Measurements from ENCODE around the gene OPCML. TPM values are rescaled to one million over a fixed set of nuclear protein-coding genes. Genes with fewer than 3 reads are reported as not detected.

OPCML gene
- total and polyA plus RNA-seq, 7 experiments from 2014 or later, result not detected

DNA sequence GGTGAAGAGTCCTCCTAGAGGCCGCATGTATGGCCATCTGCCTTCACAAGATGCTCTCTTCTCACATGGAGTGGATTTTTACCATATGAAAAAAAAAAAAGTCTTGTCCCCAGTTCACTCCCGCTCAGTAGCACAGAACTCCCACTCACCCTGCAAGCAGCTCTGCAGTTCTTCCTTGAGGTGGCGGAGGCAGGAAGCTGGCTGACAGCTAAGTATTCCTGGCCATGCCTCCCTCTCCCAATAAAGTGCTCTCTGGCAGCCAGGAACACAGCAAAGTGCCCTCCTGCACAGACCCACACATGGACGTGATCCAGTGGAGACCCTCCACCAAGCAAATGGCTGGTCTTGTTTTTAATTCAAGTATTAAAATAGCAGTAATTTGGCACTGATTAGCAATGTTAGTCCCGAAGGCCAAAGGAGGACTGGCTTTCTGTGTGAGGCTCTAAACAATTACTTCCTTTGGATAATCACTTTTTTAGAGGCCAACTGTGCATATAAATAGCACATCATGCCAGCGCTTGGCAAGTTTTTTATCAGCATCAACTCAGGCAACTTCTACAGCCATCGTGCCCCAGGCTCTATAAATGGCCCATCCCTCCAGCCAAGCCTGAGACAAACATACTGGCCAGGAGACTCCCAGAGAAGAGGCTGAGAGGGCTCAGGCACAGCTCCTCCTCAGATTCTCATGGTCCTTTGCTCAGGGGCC, 413.6 kb downstream of the OPCML start:
- POLR2A ChIA-PET, result no interaction called here
- CTCF ChIA-PET, result no interaction called here
- H3K9me3 ChIP-seq (ENCODE audit: control insufficient read depth in 2 of 3, low read length in 3 of 3), result no peaks in the 10 kb centered on the region
- no peaks in the 10 kb centered on the region for H3K4me1 ChIP-seq (ENCODE audit: control insufficient read depth in 2 of 2, insufficient read depth in 2 of 2, low read length in 2 of 2)
- peaks cover 0 to 1% (median 0%) of the 10 kb centered on the region in 11 donors for H3K9me3 Mint-ChIP-seq
- H3K4me1 Mint-ChIP-seq, result peaks cover 0 to under 1% (median 0%) of the 10 kb centered on the region in 7 donors
- DNase-seq, result no peak
- no peak overlapping the region for H3K4me3 Mint-ChIP-seq
- peaks cover 0 to 13% (median 3%) of the 10 kb centered on the region in 5 donors for H3K27me3 Mint-ChIP-seq
- H3K27me3 ChIP-seq (ENCODE audit: control insufficient read depth in 2 of 2, insufficient read depth in 2 of 2, low read length in 2 of 2), result no peaks in the 10 kb centered on the region
- ATAC-seq, result no peak
- H3K27ac Mint-ChIP-seq, result no peak overlapping the region
- intact Hi-C loops (cut with micrococcal nuclease), result no loop called here
- H3K36me3 ChIP-seq (ENCODE audit: control insufficient read depth in 2 of 3, insufficient read depth in 3 of 3, low read length in 3 of 3), result no peaks in the 10 kb centered on the region
- no peaks in the 10 kb centered on the region for H3K36me3 Mint-ChIP-seq
- H3K4me3 ChIP-seq (ENCODE audit: low read length), result no peak overlapping the region
- H3K27ac ChIP-seq (ENCODE audit: low read depth, low read length), result no peak overlapping the region

DNA sequence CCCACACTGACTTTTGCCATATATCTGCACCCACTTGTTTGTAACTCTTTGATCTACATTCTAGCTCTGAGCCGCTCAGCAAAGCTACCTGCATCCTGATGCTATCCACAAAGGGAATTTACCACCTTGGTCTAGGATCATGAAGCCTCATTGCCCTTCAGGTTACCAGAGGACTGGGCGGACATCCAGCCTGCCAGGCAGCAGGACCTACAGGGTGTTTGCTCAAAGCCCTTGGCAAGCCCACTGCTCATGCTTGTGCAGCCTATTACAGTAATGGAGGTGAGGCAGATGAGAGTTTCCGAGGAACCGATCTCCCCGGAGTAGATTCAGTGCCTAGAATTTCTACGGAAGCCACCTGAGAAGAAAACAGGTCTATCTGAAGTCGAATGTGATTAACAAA, 417.2 kb downstream of the OPCML start:
- Histone ChIP-seq H3K27ac (ENCODE audit: low read depth, low read length) (no peak overlapping the region), H3K4me1 (ENCODE audit: control insufficient read depth in 2 of 2, insufficient read depth in 2 of 2, low read length in 2 of 2) (no peaks in the 10 kb centered on the region), H3K27me3 (ENCODE audit: control insufficient read depth in 2 of 2, insufficient read depth in 2 of 2, low read length in 2 of 2) (no peaks in the 10 kb centered on the region), H3K36me3 (ENCODE audit: control insufficient read depth in 2 of 3, insufficient read depth in 3 of 3, low read length in 3 of 3) (no peaks in the 10 kb centered on the region), H3K4me3 (ENCODE audit: low read length) (no peak overlapping the region), H3K9me3 (ENCODE audit: control insufficient read depth in 2 of 3, low read length in 3 of 3) (no peaks in the 10 kb centered on the region)
- ATAC-seq (no peak), DNase-seq (no peak)
- Mint-ChIP-seq H3K27me3 (peaks cover 0 to 10% (median 5%) of the 10 kb centered on the region in 5 donors), H3K36me3 (no peaks in the 10 kb centered on the region), H3K4me1 (no peaks in the 10 kb centered on the region), H3K4me3 (no peak overlapping the region), H3K27ac (no peak overlapping the region), H3K9me3 (peaks cover 0 to 7% (median 0%) of the 10 kb centered on the region in 11 donors)
- POLR2A ChIA-PET, result no interaction called here
- intact Hi-C loops (cut with micrococcal nuclease), result no loop called here
- CTCF ChIA-PET, result no interaction called here

GRCh38 chr11:133107763-133108162, 424.5 kb downstream of the OPCML start:
- intact Hi-C loops (cut with micrococcal nuclease), result no loop called here
- H3K9me3 Mint-ChIP-seq, result peaks cover 0 to 7% (median 1%) of the 10 kb centered on the region in 11 donors
- H3K4me3 ChIP-seq (ENCODE audit: low read length), result no peak overlapping the region
- no peaks in the 10 kb centered on the region for H3K4me1 ChIP-seq (ENCODE audit: control insufficient read depth in 2 of 2, insufficient read depth in 2 of 2, low read length in 2 of 2)
- peaks cover 0 to 16% (median 0%) of the 10 kb centered on the region in 5 donors for H3K27me3 Mint-ChIP-seq
- POLR2A ChIA-PET, result no interaction called here
- no peaks in the 10 kb centered on the region for H3K36me3 ChIP-seq (ENCODE audit: control insufficient read depth in 2 of 3, insufficient read depth in 3 of 3, low read length in 3 of 3)
- H3K36me3 Mint-ChIP-seq, result no peaks in the 10 kb centered on the region
- H3K27ac ChIP-seq (ENCODE audit: low read depth, low read length), result no peak overlapping the region
- no peak overlapping the region for H3K27ac Mint-ChIP-seq
- H3K4me3 Mint-ChIP-seq, result no peak overlapping the region
- DNase-seq (no peak), ATAC-seq (no peak)
- CTCF ChIA-PET, result no interaction called here
- H3K9me3 ChIP-seq (ENCODE audit: control insufficient read depth in 2 of 3, low read length in 3 of 3), result no peaks in the 10 kb centered on the region
- H3K27me3 ChIP-seq (ENCODE audit: control insufficient read depth in 2 of 2, insufficient read depth in 2 of 2, low read length in 2 of 2), result no peaks in the 10 kb centered on the region
- H3K4me1 Mint-ChIP-seq, result no peaks in the 10 kb centered on the region

DNA sequence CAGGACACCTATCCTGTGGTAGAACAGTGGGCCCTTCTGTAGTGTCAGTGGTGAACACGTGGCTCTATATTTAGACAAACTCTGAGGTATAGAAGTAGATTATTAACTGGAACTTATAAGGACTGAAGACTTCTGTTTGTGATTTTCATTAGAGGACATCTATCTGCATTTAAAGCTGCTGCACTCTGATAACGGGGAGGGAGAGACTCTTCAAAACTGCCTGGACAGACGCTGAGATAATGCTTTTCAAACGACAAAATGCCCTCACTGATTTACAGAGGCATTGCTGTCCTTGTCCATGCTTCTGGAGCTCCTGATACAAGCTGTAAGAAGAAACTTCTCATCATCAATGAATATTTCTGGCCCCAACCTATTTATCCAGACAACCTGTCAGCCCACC, 425.2 kb downstream of the OPCML start:
- H3K4me3 Mint-ChIP-seq, result no peak overlapping the region

DNA sequence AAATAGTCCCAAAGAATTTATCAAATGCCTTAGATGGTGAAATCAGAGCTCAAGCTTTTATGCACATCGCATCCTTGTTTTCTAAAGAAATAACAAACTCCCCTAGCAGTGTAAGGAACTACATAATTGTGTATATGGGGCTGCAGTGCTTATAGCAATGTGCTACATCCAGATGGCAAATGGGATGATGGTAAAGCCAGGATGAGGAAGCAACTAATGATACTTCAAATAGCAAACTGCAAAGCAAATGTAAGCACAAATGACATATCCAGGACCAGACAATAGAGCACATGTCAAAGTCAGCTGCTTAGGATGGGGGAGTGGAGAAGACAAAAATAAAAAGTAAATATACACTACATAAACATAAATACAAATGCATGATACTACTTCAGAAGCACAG, 425.9 kb downstream of the OPCML start:
- peaks cover 0 to 11% (median 4%) of the 10 kb centered on the region in 5 donors for H3K27me3 Mint-ChIP-seq
- H3K4me1 ChIP-seq (ENCODE audit: control insufficient read depth in 2 of 2, insufficient read depth in 2 of 2, low read length in 2 of 2), result no peaks in the 10 kb centered on the region
- ChIA-PET POLR2A (no interaction called here), CTCF (no interaction called here)
- DNase-seq (no peak), ATAC-seq (no peak)
- H3K4me3 ChIP-seq (ENCODE audit: low read length), result no peak overlapping the region
- H3K9me3 Mint-ChIP-seq, result peaks cover 0 to 8% (median 1%) of the 10 kb centered on the region in 11 donors
- no peaks in the 10 kb centered on the region for H3K4me1 Mint-ChIP-seq
- no peak overlapping the region for H3K4me3 Mint-ChIP-seq
- no peaks in the 10 kb centered on the region for H3K36me3 Mint-ChIP-seq
- no peak overlapping the region for H3K27ac ChIP-seq (ENCODE audit: low read depth, low read length)
- H3K36me3 ChIP-seq (ENCODE audit: control insufficient read depth in 2 of 3, insufficient read depth in 3 of 3, low read length in 3 of 3), result no peaks in the 10 kb centered on the region
- no peak overlapping the region for H3K27ac Mint-ChIP-seq
- H3K27me3 ChIP-seq (ENCODE audit: control insufficient read depth in 2 of 2, insufficient read depth in 2 of 2, low read length in 2 of 2), result no peaks in the 10 kb centered on the region
- H3K9me3 ChIP-seq (ENCODE audit: control insufficient read depth in 2 of 3, low read length in 3 of 3), result no peaks in the 10 kb centered on the region
- intact Hi-C loops (cut with micrococcal nuclease), result no loop called here

More for the DNA sequence above, 425.2 kb downstream of the OPCML start:
- H3K4me3 ChIP-seq (ENCODE audit: low read length), result no peak overlapping the region
- no peak overlapping the region for H3K27ac ChIP-seq (ENCODE audit: low read depth, low read length)
- no peaks in the 10 kb centered on the region for H3K36me3 Mint-ChIP-seq
- CTCF ChIA-PET, result no interaction called here
- H3K4me1 ChIP-seq (ENCODE audit: control insufficient read depth in 2 of 2, insufficient read depth in 2 of 2, low read length in 2 of 2), result no peaks in the 10 kb centered on the region
- no peaks in the 10 kb centered on the region for H3K4me1 Mint-ChIP-seq
- H3K27me3 ChIP-seq (ENCODE audit: control insufficient read depth in 2 of 2, insufficient read depth in 2 of 2, low read length in 2 of 2), result no peaks in the 10 kb centered on the region
- H3K36me3 ChIP-seq (ENCODE audit: control insufficient read depth in 2 of 3, insufficient read depth in 3 of 3, low read length in 3 of 3), result no peaks in the 10 kb centered on the region
- no peak overlapping the region for H3K27ac Mint-ChIP-seq
- peaks cover 0 to 7% (median 1%) of the 10 kb centered on the region in 11 donors for H3K9me3 Mint-ChIP-seq
- H3K9me3 ChIP-seq (ENCODE audit: control insufficient read depth in 2 of 3, low read length in 3 of 3), result no peaks in the 10 kb centered on the region
- DNase-seq (no peak), ATAC-seq (no peak)
- peaks cover 0 to 16% (median under 1%) of the 10 kb centered on the region in 5 donors for H3K27me3 Mint-ChIP-seq
- POLR2A ChIA-PET, result no interaction called here
- intact Hi-C loops (cut with micrococcal nuclease), result no loop called here

- Histone ChIP-seq H3K27ac (ENCODE audit: low read depth, low read length) (no peak overlapping the region), H3K36me3 (ENCODE audit: control insufficient read depth in 2 of 3, insufficient read depth in 3 of 3, low read length in 3 of 3) (no peaks in the 10 kb centered on the region), H3K27me3 (ENCODE audit: control insufficient read depth in 2 of 2, insufficient read depth in 2 of 2, low read length in 2 of 2) (no peaks in the 10 kb centered on the region), H3K4me3 (ENCODE audit: low read length) (no peak overlapping the region), H3K4me1 (ENCODE audit: control insufficient read depth in 2 of 2, insufficient read depth in 2 of 2, low read length in 2 of 2) (no peaks in the 10 kb centered on the region), H3K9me3 (ENCODE audit: control insufficient read depth in 2 of 3, low read length in 3 of 3) (no peaks in the 10 kb centered on the region)
- peaks cover 0 to 5% (median 3%) of the 10 kb centered on the region in 11 donors for H3K9me3 Mint-ChIP-seq
- no peak overlapping the region for H3K27ac Mint-ChIP-seq
- no peak for ATAC-seq
- intact Hi-C loops (cut with micrococcal nuclease), result no loop called here
- ChIA-PET CTCF (no interaction called here), POLR2A (no interaction called here)
- no peak overlapping the region for H3K4me3 Mint-ChIP-seq
- H3K4me1 Mint-ChIP-seq, result no peaks in the 10 kb centered on the region
- H3K27me3 Mint-ChIP-seq, result peaks cover 0 to 7% (median 4%) of the 10 kb centered on the region in 5 donors
- no peak for DNase-seq
- no peaks in the 10 kb centered on the region for H3K36me3 Mint-ChIP-seq
Observed at GRCh38 chr11:133104009-133104744, 428.1 kb downstream of the OPCML start.

DNA sequence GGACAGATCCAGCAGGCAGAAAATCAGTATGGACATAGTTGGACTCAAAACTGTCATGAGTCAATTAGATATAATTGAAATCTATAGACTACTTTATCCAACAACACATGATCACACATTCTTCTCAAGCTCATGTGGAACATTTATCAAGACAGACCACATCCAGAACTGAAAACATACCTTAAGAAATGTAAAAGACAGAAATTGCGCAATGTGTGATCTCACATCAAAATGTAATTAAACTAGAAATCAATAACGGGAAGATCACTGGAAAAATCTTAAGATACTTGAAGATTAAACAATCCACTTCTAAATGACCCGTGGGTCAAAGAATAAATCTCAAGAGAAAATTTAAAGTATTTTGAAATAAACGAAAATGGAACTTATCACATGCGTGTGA, 435.3 kb downstream of the OPCML start:
- H3K4me1 Mint-ChIP-seq, result no peaks in the 10 kb centered on the region
- DNase-seq, result no peak
- no peak overlapping the region for H3K4me3 Mint-ChIP-seq
- ATAC-seq, result no peak
- H3K9me3 Mint-ChIP-seq, result peaks cover 0 to 28% (median 8%) of the 10 kb centered on the region in 11 donors
- intact Hi-C loops (cut with micrococcal nuclease), result no loop called here
- Histone ChIP-seq H3K27me3 (ENCODE audit: control insufficient read depth in 2 of 2, insufficient read depth in 2 of 2, low read length in 2 of 2) (no peaks in the 10 kb centered on the region), H3K9me3 (ENCODE audit: control insufficient read depth in 2 of 3, low read length in 3 of 3) (no peaks in the 10 kb centered on the region), H3K4me3 (ENCODE audit: low read length) (no peak overlapping the region), H3K4me1 (ENCODE audit: control insufficient read depth in 2 of 2, insufficient read depth in 2 of 2, low read length in 2 of 2) (no peaks in the 10 kb centered on the region), H3K36me3 (ENCODE audit: control insufficient read depth in 2 of 3, insufficient read depth in 3 of 3, low read length in 3 of 3) (no peaks in the 10 kb centered on the region), H3K27ac (ENCODE audit: low read depth, low read length) (no peak overlapping the region)
- ChIA-PET POLR2A (no interaction called here), CTCF (no interaction called here)
- peaks cover 0 to 5% (median 0%) of the 10 kb centered on the region in 5 donors for H3K36me3 Mint-ChIP-seq
- no peak overlapping the region for H3K27ac Mint-ChIP-seq
- peaks cover 0 to 6% (median 0%) of the 10 kb centered on the region in 5 donors for H3K27me3 Mint-ChIP-seq

Data from naive thymus-derived CD4-positive, alpha-beta T cell (primary cell).